K562 (cell line): ENCODE results near the gene CLCNKB. TPM values are rescaled to one million over a fixed set of nuclear protein-coding genes. Genes with fewer than 3 reads are reported as not detected.
A peak's percentile ranks its signal among the peaks of the same experiment; 100 is the strongest.

Experiments used
- CREM ChIP-seq: IDR thresholded peaks from 2 replicates; pipeline ENCODE4 v1.6.1; 2014; ENCODE audit warnings: antibody characterized with exemption, low read depth
- EP400 ChIP-seq: fragments of 450-650 bp; IDR thresholded peaks from 2 replicates; pipeline ENCODE4 v1.6.1; 2017; ENCODE audit warnings: antibody characterized with exemption, mild to moderate bottlenecking, moderate library complexity
- GABPA ChIP-seq: fragments of 200-800 bp; sonication (Bioruptor generic); conservative IDR thresholded peaks from 2 replicates; pipeline ENCODE4 v1.6.1; 2016; ENCODE audit warnings: low read depth, missing genetic modification characterization, missing compliant biosample characterization
- HNRNPLL ChIP-seq: fragments of 200-400 bp; formaldehyde crosslinking; IDR thresholded peaks from 2 replicates; pipeline ENCODE4 v1.6.1; 2017; ENCODE audit warnings: low read length, low read depth, mild to moderate bottlenecking; ENCODE audit not compliant: poor library complexity, severe bottlenecking
- JUND ChIP-seq, 2 experiments: IDR thresholded peaks; 2 replicates in 1 of 2; 3 replicates in 1 of 2; pipeline ENCODE4 v1.6.1; 2011; ENCODE audit warnings: borderline replicate concordance in 2 of 2, low read depth in 2 of 2, low read length in 2 of 2, improper control_type of control experiment in 1 of 2, missing biosample characterization in 1 of 2, missing genetic modification characterization in 1 of 2, missing genetic modification reagents in 1 of 2
- KDM4B ChIP-seq, 2 experiments: fragments of 450-650 bp in 1 of 2; sonication (generic) in 1 of 2; IDR thresholded peaks; 2 replicates each; pipeline ENCODE4 v1.6.1; 2016 to 2017; ENCODE audit warnings: borderline replicate concordance in 2 of 2, antibody characterized with exemption in 1 of 2, low read depth in 1 of 2, mild to moderate bottlenecking in 1 of 2
- POLR2AphosphoS2 ChIP-seq: IDR thresholded peaks from 2 replicates; pipeline ENCODE4 v1.6.1; 2012; ENCODE audit warnings: low read length, improper control_type of control experiment
- POLR2AphosphoS5 ChIP-seq: IDR thresholded peaks from 2 replicates; pipeline ENCODE4 v1.6.1; 2011; ENCODE audit warnings: mild to moderate bottlenecking, low read depth, low read length, moderate library complexity; ENCODE audit not compliant: control insufficient read depth, insufficient read depth
- RBM14 ChIP-seq: fragments of 200-400 bp; formaldehyde crosslinking; IDR thresholded peaks from 2 replicates; pipeline ENCODE4 v1.6.1; 2018; ENCODE audit warnings: low read depth, mild to moderate bottlenecking, low read length, moderate library complexity, borderline replicate concordance; ENCODE audit not compliant: insufficient read depth
- RFX1 ChIP-seq: fragments of 450-650 bp; IDR thresholded peaks from 2 replicates; pipeline ENCODE4 v1.6.1; 2016; ENCODE audit warnings: mild to moderate bottlenecking, moderate library complexity
- SRSF7 ChIP-seq: fragments of 200-400 bp; formaldehyde crosslinking; optimal IDR thresholded peaks from 2 replicates; pipeline ENCODE3; 2017; ENCODE audit warnings: mild to moderate bottlenecking, low read depth, low read length
- ZNF282 ChIP-seq: sonication (generic); formaldehyde crosslinking; IDR thresholded peaks from 2 replicates; pipeline ENCODE4 v1.8.1; 2023; ENCODE audit warnings: missing genetic modification reagents
- ZNF586 ChIP-seq: fragments of 450-650 bp; formaldehyde crosslinking; conservative IDR thresholded peaks from 2 replicates; pipeline ENCODE4 v1.4.0; 2020; ENCODE audit warnings: mild to moderate bottlenecking, moderate library complexity
- polyA plus RNA-seq, 8 experiments: library from polyadenylated mRNA; depleted of rRNA in 4 of 8; stranded (reverse) in 5 of 8; unstranded in 3 of 8; fragments of >200 nt; fragmentation: Nextera tagmentation in 2 of 8; fragmentation: Illumina TruSeq in 1 of 8; extraction: Ambion mirVana in 2 of 8; extraction: Trizol in 1 of 8; gene quantifications; 2 replicates each; pipeline versions ENCODE4 v1.2.1 to v1.2.3, GENCODE V29; 2011 to 2014; ENCODE audit warnings: inconsistent platforms in 1 of 8, missing spikeins in 1 of 8
- total RNA-seq, 7 experiments: library from RNA; depleted of rRNA in 6 of 7; stranded (reverse); fragments of >200 nt in 6 of 7; fragmentation: Illumina TruSeq in 2 of 7; extraction: Trizol in 2 of 7; gene quantifications; 2 replicates each; pipeline versions ENCODE4 v1.2.1 to v1.2.3, GENCODE V29; 2011 to 2021; ENCODE audit warnings: low replicate concordance in 1 of 7
- TF ChIP-seq, protein P1 (sequence below): sonication (generic); formaldehyde crosslinking; IDR thresholded peaks from 2 replicates; pipeline ENCODE4 v1.8.1; 2023; ENCODE audit warnings: missing genetic modification reagents, mild to moderate bottlenecking, borderline replicate concordance
- TF ChIP-seq, protein P2 (sequence below), 2 experiments: fragments of 450-650 bp; IDR thresholded peaks; 2 replicates each; pipeline ENCODE4 v1.6.1; 2016
- TF ChIP-seq, protein P3 (sequence below), 2 experiments: fragments of 450-650 bp; IDR thresholded peaks; 2 replicates each; pipeline ENCODE4 v1.6.1; 2018; ENCODE audit warnings: mild to moderate bottlenecking in 2 of 2, low read depth in 1 of 2; ENCODE audit not compliant: partially characterized antibody in 2 of 2

The CLCNKB gene
- total and polyA plus RNA-seq, 9 of the 15 experiments (the other 6 are each of a cell fraction or from before 2014, with no cell fraction given) = 0.08 to 1.7 (median 0.64) TPM

DNA sequence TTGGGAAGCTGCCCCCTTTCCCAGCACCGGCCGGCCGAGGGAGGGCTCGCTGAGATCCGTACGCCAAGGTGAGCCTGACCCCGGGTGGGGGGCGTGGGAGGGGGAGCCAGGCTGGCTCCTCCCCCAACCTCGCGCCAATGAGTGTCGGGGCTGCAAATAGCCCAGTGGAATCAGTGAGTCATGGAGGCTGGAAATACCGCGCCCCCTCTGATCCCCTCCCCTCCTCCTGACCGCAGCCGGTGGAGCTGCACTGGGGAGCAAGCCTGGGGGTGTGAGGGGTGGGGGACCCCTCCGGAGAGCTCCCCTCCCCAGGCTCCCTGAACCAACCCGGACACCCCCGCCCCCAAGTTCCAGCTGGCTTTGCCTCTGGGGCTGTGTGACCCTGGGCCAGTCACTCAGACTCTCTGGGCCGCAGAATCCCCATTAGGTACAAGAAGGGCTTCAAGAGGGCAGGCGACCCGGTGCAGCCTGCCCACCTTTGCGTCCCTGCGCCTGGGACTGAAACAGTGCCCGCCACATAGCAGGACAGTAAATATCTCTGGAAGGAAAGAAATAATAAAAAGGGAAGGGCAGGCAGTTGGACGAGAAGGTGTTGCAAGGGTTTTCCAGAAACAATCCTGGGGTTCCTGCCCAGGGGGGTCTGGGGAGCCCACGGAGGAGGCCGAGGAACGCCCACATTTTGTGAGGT lies 30.2 kb upstream of the CLCNKB start (continued):
- TF ChIP-seq, protein P1, sequence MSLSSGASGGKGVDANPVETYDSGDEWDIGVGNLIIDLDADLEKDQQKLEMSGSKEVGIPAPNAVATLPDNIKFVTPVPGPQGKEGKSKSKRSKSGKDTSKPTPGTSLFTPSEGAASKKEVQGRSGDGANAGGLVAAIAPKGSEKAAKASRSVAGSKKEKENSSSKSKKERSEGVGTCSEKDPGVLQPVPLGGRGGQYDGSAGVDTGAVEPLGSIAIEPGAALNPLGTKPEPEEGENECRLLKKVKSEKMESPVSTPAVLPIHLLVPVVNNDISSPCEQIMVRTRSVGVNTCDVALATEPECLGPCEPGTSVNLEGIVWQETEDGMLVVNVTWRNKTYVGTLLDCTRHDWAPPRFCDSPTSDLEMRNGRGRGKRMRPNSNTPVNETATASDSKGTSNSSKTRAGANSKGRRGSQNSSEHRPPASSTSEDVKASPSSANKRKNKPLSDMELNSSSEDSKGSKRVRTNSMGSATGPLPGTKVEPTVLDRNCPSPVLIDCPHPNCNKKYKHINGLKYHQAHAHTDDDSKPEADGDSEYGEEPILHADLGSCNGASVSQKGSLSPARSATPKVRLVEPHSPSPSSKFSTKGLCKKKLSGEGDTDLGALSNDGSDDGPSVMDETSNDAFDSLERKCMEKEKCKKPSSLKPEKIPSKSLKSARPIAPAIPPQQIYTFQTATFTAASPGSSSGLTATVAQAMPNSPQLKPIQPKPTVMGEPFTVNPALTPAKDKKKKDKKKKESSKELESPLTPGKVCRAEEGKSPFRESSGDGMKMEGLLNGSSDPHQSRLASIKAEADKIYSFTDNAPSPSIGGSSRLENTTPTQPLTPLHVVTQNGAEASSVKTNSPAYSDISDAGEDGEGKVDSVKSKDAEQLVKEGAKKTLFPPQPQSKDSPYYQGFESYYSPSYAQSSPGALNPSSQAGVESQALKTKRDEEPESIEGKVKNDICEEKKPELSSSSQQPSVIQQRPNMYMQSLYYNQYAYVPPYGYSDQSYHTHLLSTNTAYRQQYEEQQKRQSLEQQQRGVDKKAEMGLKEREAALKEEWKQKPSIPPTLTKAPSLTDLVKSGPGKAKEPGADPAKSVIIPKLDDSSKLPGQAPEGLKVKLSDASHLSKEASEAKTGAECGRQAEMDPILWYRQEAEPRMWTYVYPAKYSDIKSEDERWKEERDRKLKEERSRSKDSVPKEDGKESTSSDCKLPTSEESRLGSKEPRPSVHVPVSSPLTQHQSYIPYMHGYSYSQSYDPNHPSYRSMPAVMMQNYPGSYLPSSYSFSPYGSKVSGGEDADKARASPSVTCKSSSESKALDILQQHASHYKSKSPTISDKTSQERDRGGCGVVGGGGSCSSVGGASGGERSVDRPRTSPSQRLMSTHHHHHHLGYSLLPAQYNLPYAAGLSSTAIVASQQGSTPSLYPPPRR (CRISPR knock-in tag) = no peak
- TF ChIP-seq, protein P2, sequence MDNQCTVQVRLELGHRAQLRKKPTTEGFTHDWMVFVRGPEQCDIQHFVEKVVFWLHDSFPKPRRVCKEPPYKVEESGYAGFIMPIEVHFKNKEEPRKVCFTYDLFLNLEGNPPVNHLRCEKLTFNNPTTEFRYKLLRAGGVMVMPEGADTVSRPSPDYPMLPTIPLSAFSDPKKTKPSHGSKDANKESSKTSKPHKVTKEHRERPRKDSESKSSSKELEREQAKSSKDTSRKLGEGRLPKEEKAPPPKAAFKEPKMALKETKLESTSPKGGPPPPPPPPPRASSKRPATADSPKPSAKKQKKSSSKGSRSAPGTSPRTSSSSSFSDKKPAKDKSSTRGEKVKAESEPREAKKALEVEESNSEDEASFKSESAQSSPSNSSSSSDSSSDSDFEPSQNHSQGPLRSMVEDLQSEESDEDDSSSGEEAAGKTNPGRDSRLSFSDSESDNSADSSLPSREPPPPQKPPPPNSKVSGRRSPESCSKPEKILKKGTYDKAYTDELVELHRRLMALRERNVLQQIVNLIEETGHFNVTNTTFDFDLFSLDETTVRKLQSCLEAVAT (IDR thresholded peaks at IDR 0.05) = peak in 1 of 2 experiments; percentile 78; a peak in 2 of 4 replicates
- no peak for TF ChIP-seq HNRNPLL
- no peak for TF ChIP-seq ZNF586 (CRISPR knock-in tag)
- TF ChIP-seq GABPA (tag) = no peak
- peak; percentile 97 for TF ChIP-seq JUND (IDR thresholded peaks at IDR 0.05; ENCODE audit: borderline replicate concordance, low read depth, low read length)
- peak; percentile 96; the same call in 2 of the 3 replicates for TF ChIP-seq JUND (tag; IDR thresholded peaks at IDR 0.05; ENCODE audit: borderline replicate concordance, low read depth, low read length)
- TF ChIP-seq RFX1 = no peak
- no peak for TF ChIP-seq ZNF282 (CRISPR knock-in tag)
- no peak for TF ChIP-seq SRSF7
- TF ChIP-seq, protein P3, sequence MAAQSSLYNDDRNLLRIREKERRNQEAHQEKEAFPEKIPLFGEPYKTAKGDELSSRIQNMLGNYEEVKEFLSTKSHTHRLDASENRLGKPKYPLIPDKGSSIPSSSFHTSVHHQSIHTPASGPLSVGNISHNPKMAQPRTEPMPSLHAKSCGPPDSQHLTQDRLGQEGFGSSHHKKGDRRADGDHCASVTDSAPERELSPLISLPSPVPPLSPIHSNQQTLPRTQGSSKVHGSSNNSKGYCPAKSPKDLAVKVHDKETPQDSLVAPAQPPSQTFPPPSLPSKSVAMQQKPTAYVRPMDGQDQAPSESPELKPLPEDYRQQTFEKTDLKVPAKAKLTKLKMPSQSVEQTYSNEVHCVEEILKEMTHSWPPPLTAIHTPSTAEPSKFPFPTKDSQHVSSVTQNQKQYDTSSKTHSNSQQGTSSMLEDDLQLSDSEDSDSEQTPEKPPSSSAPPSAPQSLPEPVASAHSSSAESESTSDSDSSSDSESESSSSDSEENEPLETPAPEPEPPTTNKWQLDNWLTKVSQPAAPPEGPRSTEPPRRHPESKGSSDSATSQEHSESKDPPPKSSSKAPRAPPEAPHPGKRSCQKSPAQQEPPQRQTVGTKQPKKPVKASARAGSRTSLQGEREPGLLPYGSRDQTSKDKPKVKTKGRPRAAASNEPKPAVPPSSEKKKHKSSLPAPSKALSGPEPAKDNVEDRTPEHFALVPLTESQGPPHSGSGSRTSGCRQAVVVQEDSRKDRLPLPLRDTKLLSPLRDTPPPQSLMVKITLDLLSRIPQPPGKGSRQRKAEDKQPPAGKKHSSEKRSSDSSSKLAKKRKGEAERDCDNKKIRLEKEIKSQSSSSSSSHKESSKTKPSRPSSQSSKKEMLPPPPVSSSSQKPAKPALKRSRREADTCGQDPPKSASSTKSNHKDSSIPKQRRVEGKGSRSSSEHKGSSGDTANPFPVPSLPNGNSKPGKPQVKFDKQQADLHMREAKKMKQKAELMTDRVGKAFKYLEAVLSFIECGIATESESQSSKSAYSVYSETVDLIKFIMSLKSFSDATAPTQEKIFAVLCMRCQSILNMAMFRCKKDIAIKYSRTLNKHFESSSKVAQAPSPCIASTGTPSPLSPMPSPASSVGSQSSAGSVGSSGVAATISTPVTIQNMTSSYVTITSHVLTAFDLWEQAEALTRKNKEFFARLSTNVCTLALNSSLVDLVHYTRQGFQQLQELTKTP (IDR thresholded peaks at IDR 0.05; ENCODE audit: low read depth in 1 of 2, partially characterized antibody in 2 of 2) = peak; percentile 22 to 81
- TF ChIP-seq KDM4B (IDR thresholded peaks at IDR 0.05; ENCODE audit: borderline replicate concordance in 2 of 2, low read depth in 1 of 2) = no peak
- TF ChIP-seq POLR2AphosphoS5 = no peak
- no peak for TF ChIP-seq POLR2AphosphoS2
- TF ChIP-seq EP400 = peak; percentile 52; the same call in 1 of the 2 replicates
- peak; percentile 55; the same call in 1 of the 2 replicates for TF ChIP-seq CREM
- no peak for TF ChIP-seq RBM14
